HK-2 (cell line): ENCODE measurements around the gene ID4.

Experiments used
- DNase-seq: peaks from one replicate; pipeline ENCODE4 v3.0.0-alpha.2; 2018; ENCODE audit not compliant: unreplicated experiment

ID4 gene, protein sequence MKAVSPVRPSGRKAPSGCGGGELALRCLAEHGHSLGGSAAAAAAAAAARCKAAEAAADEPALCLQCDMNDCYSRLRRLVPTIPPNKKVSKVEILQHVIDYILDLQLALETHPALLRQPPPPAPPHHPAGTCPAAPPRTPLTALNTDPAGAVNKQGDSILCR

DNA sequence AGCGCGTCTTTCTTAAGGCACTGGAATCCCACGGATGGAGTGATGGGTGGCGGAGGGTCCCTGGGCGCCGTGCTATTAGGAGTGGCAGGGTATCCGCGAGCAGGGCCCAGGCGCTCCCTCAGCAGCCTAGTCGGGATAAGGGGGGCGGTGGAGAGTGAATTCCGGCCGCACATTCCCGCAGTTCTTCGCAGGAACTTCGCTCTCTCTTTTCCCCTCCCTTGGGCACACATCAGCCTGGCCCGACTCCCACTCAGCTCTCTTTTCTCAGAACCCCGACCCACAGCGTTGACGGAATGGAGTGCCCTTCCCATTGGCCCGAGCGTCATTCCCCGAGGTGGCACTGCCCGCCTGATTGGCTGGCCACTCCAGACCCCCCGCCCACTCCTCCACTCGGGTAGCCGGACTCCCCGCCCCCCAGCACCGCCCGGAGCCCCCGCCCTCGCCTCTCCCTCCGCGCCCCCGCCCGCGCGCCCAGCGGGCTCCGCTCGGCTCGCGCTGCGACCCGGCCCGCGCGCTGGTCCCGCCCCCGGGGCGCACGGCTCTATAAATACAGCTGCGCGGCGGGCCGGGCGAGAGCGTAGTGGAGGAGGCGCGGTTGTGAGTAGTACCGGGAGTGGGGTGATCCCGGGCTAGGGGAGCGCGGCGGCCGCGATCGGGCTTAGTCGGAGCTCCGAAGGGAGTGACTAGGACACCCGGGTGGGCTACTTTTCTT is at the start of gene ID4:
TSS of gene ID4 (plus strand) at position 572 of the 712 bp plus-strand sequence. CDS start 385 bp downstream, outside the sequence.
- no peak for DNase-seq

DNA sequence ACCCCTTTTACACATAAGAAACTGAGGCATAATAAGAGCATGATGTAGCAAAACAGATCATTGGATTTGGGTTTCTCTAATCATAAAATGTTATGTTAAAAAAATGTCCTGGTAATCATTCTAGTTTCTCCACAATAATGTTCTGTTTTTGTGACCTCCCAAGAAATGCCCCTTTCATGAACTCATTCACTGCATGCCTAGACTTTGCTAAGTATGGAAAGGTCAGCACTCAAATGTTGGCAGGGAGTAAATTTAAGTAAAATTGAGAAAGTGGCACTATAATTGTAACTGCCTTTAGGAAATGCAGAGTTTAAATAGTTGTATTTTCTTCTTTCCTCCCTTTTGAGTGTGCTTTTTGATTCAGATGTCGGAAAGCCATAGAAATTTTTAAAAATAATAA is 48.5 kb upstream of the ID4 start:
- no peak for DNase-seq

GRCh38 chr6:19789100-19789803 is 47.9 kb upstream of the ID4 start:
- no peak for DNase-seq

- no peak for DNase-seq
These were observed 45.9 kb upstream of the ID4 start for GRCh38 chr6:19791267-19791666.

GRCh38 chr6:19795211-19795610 is 42.0 kb upstream of the ID4 start:
- DNase-seq: no peak

DNA sequence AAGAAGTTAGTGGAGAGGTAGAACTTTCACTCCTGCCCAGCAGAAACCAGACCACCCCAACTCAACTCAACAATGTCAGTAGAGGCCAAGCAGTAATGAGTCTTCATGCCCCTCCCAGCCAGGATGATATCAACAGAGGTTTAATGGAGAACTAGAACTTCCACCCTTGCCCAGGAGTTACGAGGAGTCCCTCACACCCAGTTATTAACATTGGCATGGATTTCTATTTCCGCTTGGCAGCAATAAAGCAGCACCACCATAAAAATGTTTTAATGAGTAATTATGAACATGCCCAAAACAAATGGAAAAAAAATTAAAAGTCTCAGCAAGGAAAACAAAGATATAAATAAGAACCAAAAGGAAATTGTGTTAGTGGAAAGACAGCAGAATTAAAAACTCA is 40.7 kb upstream of the ID4 start:
- DNase-seq: no peak

DNA sequence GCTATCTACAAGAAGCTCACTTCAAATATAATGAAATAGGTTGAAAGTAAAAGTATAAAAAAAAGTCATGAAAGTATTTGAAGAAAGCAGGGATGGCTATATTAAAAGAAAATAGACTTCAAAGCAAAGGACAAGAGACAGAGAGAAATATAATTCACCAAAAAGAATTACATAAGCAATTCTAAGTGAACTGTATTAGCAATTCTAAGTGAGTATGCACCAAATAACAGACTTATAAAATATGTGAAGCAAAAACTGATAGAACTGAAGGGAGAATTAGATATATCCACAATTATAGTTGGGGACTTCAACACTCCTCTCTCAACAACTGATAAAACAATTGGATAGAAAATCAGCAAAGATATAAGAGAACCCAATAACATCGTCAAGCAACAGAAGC is 38.8 kb upstream of the ID4 start:
- DNase-seq: no peak

DNA sequence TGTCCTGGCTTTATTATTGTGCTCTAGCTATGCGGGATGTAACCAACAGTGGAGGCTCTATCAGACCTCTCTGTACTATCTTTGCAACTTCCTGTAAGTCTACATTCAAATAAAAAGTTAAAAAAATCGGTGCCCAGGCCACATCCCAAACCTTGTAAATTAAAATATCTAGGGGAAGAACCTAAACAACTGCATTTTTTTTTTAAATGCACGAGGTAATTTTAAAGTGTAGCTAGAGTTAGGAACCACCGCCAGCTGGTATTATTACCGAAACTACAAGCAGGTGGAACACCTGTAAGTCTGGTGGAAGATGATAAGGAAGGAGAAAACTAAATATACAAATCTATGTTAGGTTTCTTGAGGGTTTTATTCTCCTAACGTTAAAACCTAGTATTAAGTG is 34.5 kb upstream of the ID4 start:
- DNase-seq: no peak

- no peak for DNase-seq
These were observed 33.6 kb upstream of the ID4 start for GRCh38 chr6:19803331-19804204.

GRCh38 chr6:19804205-19805128 is 32.7 kb upstream of the ID4 start:
- peak; percentile 96 for DNase-seq

- no peak for DNase-seq
These were observed 32.1 kb upstream of the ID4 start for GRCh38 chr6:19805129-19805481.

DNA sequence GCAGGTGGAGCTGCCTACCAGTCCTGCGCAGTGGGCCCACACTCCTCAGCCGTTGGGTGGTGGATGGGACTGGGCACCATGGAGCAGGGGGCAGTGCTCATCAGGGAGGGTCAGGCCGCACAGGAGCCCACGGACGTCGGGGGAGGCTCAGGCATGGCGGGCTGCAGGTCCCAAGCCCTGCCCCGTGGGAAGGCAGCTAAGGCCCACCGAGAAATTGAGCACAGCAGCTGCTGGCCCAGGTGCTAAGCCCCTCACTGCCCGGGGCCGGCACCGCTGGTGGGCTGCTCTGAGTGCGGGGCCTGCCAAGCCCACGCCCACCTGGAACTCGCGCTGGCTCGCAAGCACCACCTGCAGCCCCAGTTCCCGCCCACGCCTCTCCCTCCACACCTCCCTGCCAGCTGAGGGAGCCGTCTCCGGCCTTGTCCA is 30.2 kb upstream of the ID4 start:
- no peak for DNase-seq

- no peak for DNase-seq
These were observed 25.6 kb upstream of the ID4 start for GRCh38 chr6:19811397-19812079.

GRCh38 chr6:19812512-19813119 is 24.6 kb upstream of the ID4 start:
- no peak for DNase-seq

DNA sequence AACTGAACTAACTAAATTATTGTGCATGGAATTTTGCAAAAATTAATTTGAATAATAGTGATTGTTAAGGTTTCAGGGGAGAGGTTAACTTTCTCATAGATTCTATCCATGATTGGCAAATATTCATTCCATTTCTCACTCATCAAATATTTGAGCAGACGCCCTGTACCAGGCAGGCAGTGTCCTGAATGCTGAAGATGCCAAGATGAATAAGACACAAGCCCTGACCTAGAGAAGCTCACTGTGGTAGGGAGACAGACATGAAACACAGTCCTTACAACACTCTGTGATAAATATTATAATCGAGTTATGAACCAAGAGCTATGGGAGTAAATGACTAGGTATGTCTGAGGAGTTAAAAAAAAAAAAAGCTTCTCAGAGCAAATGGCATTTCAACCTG is 18.4 kb upstream of the ID4 start:
- DNase-seq: no peak

GRCh38 chr6:19824058-19824807 is 12.9 kb upstream of the ID4 start:
- DNase-seq: no peak

- no peak for DNase-seq
These were observed 9.9 kb upstream of the ID4 start for GRCh38 chr6:19827247-19827646.

DNA sequence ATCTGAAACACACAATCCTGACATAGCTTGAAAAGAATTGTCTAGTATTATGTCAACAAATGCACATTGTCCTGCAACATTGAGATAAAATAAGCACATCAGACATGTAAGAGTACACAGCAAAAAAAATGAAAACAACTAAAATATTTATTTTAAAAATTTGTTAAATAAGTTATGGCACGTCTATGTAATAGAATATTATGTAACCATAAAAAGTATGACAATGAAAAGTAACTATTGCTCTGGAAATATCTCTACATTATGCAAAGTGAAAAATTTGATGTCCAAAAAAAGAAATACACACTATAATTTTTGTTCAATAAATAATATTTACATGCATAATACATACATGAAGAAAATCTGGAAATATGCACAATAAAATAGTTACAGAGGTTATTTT is 9.3 kb upstream of the ID4 start:
- no peak for DNase-seq

- DNase-seq: no peak
These were observed 7.0 kb upstream of the ID4 start for GRCh38 chr6:19830171-19830570.
